A673 (cell line): ENCODE data around the gene CDR2. TPM values are rescaled to one million over a fixed set of nuclear protein-coding genes. Genes with fewer than 3 reads are reported as not detected.

Experiments used
- BruUV-seq: library from RNA; stranded (reverse); fragments of 400-500 nt; replicated peaks from 2 replicates; lab custom pipeline; 2021; lab: Mats Ljungman, UMichigan
- CTCF ChIA-PET: fragments of 300-600 bp; sonication (Branson Sonifier 250); formaldehyde crosslinking; loops from one replicate; lab custom pipeline; 2022; ENCODE audit warnings: antibody characterized with exemption; lab: Charles Lee
- POLR2A ChIA-PET: fragments of 300-600 bp; sonication (Branson Sonifier 250); formaldehyde crosslinking; loops from one replicate; lab custom pipeline; 2022; ENCODE audit warnings: antibody characterized with exemption; ENCODE audit not compliant: low non-redundant PET; lab: Charles Lee
- DNase-seq: peaks from one replicate; pipeline ENCODE4 v3.0.0-alpha.2; 2015; ENCODE audit warnings: low spot score
- H3K27ac ChIP-seq: fragments of 200-600 bp; sonication (generic); 2 replicates; pipeline ENCODE4 v1.5.1; 2016; ENCODE audit warnings: mixed run types, low read depth, mild to moderate bottlenecking, mixed read lengths, antibody characterized with exemption, low read length; ENCODE audit not compliant: poor library complexity, severe bottlenecking
- H3K27me3 ChIP-seq: fragments of 200-600 bp; sonication (generic); replicated peaks from 2 replicates; pipeline ENCODE4 v1.6.1; 2017; ENCODE audit warnings: mixed run types, low read depth, mild to moderate bottlenecking, mixed read lengths, antibody characterized with exemption, low read length; ENCODE audit not compliant: insufficient read depth, poor library complexity
- H3K36me3 ChIP-seq: fragments of 200-600 bp; sonication (generic); 2 replicates; pipeline ENCODE4 v1.6.1; 2016; ENCODE audit warnings: mixed run types, mild to moderate bottlenecking, mixed read lengths, antibody characterized with exemption, low read length; ENCODE audit not compliant: insufficient read depth, poor library complexity, severe bottlenecking
- H3K4me1 ChIP-seq: fragments of 200-600 bp; sonication (generic); 2 replicates; pipeline ENCODE4 v1.6.1; 2017; ENCODE audit warnings: mixed run types, mild to moderate bottlenecking, mixed read lengths, antibody characterized with exemption, low read length; ENCODE audit not compliant: insufficient read depth, poor library complexity, severe bottlenecking
- H3K4me3 ChIP-seq: fragments of 200-600 bp; sonication (generic); 2 replicates; pipeline ENCODE4 v1.5.1; 2016; ENCODE audit warnings: low read depth, mixed run types, mild to moderate bottlenecking, mixed read lengths, low read length; ENCODE audit not compliant: poor library complexity, severe bottlenecking
- H3K9me3 ChIP-seq: fragments of 200-600 bp; sonication (generic); 2 replicates; pipeline ENCODE4 v1.6.1; 2016; ENCODE audit warnings: mixed run types, low read depth, mild to moderate bottlenecking, mixed read lengths, antibody characterized with exemption, low read length; ENCODE audit not compliant: poor library complexity, severe bottlenecking
- EZH2 ChIP-seq: fragments of 200-600 bp; sonication (generic); IDR thresholded peaks from 2 replicates; pipeline ENCODE4 v1.6.1; 2017; ENCODE audit warnings: borderline replicate concordance, low read depth, mild to moderate bottlenecking, mixed read lengths, antibody characterized with exemption, low read length; ENCODE audit not compliant: poor library complexity, severe bottlenecking
- intact Hi-C: fragments of 100-400 bp; cut with micrococcal nuclease; formaldehyde crosslinking; loops from one replicate; pipeline ENCODE4 v1.10.0; 2022; ENCODE audit not compliant: unreplicated experiment
- total RNA-seq: library from RNA; stranded (reverse); gene quantifications from 2 replicates; pipeline ENCODE4 v1.2.3, GENCODE V29; 2021
- TF ChIP-seq, protein P1 (sequence below): fragments of 300-800, 200-600 bp; sonication (generic); conservative IDR thresholded peaks from 2 replicates; pipeline ENCODE4 v1.5.1; 2017; ENCODE audit warnings: low read depth, mild to moderate bottlenecking, antibody characterized with exemption, low read length, moderate library complexity, mixed read lengths

The CDR2 gene
- total RNA-seq, 1 experiment from 2014 or later = 40.5 TPM

DNA sequence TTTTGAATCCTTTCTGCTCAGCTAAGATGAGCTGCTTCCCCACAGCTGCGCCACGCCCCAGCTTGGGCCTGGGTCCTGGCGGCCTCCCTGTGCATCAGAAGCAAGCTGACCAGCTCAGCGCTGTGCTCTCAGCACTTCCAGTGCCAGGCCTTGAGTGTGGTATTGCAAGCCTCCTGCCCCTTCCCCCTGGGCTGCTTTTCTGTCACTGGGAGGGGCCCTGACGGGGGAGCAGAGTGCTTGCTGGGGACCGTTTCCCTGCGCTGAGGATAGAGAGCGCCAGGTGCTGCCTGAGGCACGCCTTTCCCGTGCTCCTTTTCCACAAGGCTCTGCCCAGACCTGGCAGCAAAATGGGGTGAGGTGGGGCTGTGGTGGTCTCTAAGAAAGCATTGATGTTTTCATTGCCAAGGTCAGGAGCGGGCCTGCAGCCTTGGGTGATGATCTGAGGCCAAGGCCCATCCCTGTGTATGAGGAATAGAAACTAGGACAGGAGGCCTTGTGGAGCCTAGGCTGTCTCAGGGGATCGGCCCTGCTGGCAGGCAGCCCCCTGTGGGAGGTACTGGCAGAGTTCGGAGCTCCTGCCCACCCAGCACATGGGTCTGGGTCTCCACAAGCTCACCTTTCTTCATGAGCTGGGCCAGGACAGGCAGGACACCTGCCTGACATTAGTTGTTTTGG, 47.5 kb downstream of the CDR2 start:
- POLR2A ChIA-PET = no interaction called here
- TF ChIP-seq, protein P1, sequence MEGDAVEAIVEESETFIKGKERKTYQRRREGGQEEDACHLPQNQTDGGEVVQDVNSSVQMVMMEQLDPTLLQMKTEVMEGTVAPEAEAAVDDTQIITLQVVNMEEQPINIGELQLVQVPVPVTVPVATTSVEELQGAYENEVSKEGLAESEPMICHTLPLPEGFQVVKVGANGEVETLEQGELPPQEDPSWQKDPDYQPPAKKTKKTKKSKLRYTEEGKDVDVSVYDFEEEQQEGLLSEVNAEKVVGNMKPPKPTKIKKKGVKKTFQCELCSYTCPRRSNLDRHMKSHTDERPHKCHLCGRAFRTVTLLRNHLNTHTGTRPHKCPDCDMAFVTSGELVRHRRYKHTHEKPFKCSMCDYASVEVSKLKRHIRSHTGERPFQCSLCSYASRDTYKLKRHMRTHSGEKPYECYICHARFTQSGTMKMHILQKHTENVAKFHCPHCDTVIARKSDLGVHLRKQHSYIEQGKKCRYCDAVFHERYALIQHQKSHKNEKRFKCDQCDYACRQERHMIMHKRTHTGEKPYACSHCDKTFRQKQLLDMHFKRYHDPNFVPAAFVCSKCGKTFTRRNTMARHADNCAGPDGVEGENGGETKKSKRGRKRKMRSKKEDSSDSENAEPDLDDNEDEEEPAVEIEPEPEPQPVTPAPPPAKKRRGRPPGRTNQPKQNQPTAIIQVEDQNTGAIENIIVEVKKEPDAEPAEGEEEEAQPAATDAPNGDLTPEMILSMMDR = no peak
- no peak for TF ChIP-seq EZH2
- DNase-seq = no peak
- Histone ChIP-seq H3K4me1 (no peaks in the 10 kb centered on the region), H3K9me3 (no peaks in the 10 kb centered on the region), H3K27ac (no peak overlapping the region), H3K27me3 (no peaks in the 10 kb centered on the region), H3K36me3 (peaks cover 34% of the 10 kb centered on the region), H3K4me3 (no peak overlapping the region)
- BruUV-seq = no TSS peak
- CTCF ChIA-PET = no interaction called here
- intact Hi-C loops = no loop called here

DNA sequence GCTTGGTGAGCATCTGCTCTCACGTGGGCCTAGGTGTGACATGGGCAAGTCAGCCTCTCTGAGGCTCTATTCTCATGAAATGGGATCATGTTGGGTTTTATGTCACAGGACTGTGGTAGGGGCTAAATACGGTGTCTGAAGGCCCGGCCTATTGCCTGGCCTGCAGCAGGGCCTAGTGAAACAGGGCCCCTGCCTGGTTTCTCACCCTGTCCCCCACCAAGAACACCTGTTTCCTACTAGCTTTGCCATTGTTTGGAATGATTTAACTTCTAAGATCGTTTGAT, 48.1 kb downstream of the CDR2 start:
- H3K4me1 ChIP-seq = no peaks in the 10 kb centered on the region
- ChIA-PET CTCF (no interaction called here), POLR2A (no interaction called here)
- intact Hi-C loops = no loop called here
- H3K27me3 ChIP-seq = no peaks in the 10 kb centered on the region
- H3K9me3 ChIP-seq = no peaks in the 10 kb centered on the region
- TF ChIP-seq, protein P1 = no peak
- no peak for TF ChIP-seq EZH2
- BruUV-seq = no TSS peak
- DNase-seq = no peak
- peaks cover 39% of the 10 kb centered on the region for H3K36me3 ChIP-seq
- no peak overlapping the region for H3K4me3 ChIP-seq
- no peak overlapping the region for H3K27ac ChIP-seq

DNA sequence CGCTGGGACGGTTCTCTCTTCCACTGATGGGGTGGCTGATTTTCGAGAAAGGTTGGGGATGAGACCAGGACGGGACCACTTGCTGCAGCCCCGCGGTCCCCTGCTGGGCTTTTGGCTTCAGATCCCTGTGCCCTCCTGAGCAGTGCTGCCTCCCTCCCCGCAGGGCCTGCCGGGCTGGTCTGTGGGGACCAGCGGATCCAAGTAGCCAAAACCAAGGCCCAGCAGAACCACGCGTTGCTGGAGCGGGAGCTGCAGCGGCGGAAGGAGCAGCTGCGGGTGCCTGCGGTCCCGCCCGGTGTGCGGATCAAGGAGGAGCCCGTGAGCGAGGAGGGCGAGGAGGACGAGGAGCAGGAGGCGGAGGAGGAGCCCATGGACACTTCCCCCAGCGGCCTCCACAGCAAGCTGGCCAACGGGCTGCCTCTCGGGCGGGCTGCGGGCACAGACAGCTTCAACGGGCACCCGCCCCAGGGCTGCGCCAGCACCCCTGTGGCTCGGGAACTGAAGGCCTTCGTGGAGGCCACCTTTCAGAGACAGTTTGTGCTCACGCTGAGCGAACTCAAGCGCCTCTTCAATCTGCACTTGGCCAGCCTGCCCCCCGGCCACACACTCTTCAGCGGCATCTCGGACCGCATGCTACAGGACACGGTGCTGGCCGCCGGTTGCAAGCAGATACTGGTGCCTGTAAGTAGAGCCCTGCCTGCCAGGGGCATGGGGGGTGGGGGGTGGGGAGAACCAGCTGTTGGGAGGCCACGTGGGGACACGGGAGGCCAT, 48.6 kb downstream of the CDR2 start:
- ChIA-PET CTCF (no interaction called here), POLR2A (no interaction called here)
- Histone ChIP-seq H3K27me3 (no peaks in the 10 kb centered on the region), H3K9me3 (no peaks in the 10 kb centered on the region), H3K4me3 (no peak overlapping the region), H3K36me3 (peaks cover 39% of the 10 kb centered on the region), H3K4me1 (no peaks in the 10 kb centered on the region), H3K27ac (no peak overlapping the region)
- intact Hi-C loops = no loop called here
- no TSS peak for BruUV-seq
- TF ChIP-seq EZH2 = no peak
- TF ChIP-seq, protein P1 = no peak
- no peak for DNase-seq
